NB4 (cell line): ENCODE measurements around the gene TBXAS1.

Experiments
- DNase-seq: peaks from one replicate; pipeline ENCODE4 v3.0.0; 2010; ENCODE audit warnings: low read depth
- H3K4me3 ChIP-seq: one replicate; pipeline ENCODE4 v1.5.1; 2011; ENCODE audit warnings: mild to moderate bottlenecking, low read depth, low read length, moderate library complexity
- MYC ChIP-seq: IDR thresholded peaks from 2 replicates; pipeline ENCODE4 v1.6.1; 2011; ENCODE audit warnings: low read depth, low read length
- POLR2A ChIP-seq: IDR thresholded peaks from 2 replicates; pipeline ENCODE4 v1.6.1; 2011; ENCODE audit warnings: mild to moderate bottlenecking; ENCODE audit not compliant: insufficient read length; ENCODE audit errors: extremely low read depth
- TF ChIP-seq, protein P1 (sequence below): IDR thresholded peaks from 2 replicates; pipeline ENCODE4 v1.6.1; 2011; ENCODE audit warnings: low read depth, low read length
- TF ChIP-seq, protein P2 (sequence below): IDR thresholded peaks from one replicate; pipeline ENCODE4 v1.5.1; 2012; ENCODE audit warnings: low read depth, low read length

The TBXAS1 gene

DNA sequence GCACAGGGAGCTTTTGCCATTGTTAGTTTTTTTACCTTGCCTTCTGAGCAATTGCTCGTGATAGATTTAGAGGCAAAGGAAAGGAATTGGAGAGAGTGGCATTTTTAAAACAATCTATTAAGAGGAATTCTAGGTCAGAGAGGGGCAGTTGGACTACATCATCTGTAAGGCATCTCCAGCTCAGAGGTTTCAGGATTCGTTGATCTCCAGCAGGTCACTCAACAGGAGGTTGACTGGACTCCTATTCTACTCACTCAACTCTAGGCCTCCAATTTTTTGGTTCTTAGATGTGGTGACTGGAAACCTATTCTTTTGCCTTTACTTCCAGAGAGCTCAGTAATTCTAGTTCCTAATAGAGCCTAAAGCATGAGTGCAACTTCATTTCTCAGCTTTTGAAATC, 42.8 kb downstream of the TBXAS1 start:
- TF ChIP-seq, protein P1, sequence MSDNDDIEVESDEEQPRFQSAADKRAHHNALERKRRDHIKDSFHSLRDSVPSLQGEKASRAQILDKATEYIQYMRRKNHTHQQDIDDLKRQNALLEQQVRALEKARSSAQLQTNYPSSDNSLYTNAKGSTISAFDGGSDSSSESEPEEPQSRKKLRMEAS = no peak
- TF ChIP-seq POLR2A = no peak
- TF ChIP-seq, protein P2, sequence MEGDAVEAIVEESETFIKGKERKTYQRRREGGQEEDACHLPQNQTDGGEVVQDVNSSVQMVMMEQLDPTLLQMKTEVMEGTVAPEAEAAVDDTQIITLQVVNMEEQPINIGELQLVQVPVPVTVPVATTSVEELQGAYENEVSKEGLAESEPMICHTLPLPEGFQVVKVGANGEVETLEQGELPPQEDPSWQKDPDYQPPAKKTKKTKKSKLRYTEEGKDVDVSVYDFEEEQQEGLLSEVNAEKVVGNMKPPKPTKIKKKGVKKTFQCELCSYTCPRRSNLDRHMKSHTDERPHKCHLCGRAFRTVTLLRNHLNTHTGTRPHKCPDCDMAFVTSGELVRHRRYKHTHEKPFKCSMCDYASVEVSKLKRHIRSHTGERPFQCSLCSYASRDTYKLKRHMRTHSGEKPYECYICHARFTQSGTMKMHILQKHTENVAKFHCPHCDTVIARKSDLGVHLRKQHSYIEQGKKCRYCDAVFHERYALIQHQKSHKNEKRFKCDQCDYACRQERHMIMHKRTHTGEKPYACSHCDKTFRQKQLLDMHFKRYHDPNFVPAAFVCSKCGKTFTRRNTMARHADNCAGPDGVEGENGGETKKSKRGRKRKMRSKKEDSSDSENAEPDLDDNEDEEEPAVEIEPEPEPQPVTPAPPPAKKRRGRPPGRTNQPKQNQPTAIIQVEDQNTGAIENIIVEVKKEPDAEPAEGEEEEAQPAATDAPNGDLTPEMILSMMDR = no peak
- H3K4me3 ChIP-seq = no peak overlapping the region
- no peak for DNase-seq

DNA sequence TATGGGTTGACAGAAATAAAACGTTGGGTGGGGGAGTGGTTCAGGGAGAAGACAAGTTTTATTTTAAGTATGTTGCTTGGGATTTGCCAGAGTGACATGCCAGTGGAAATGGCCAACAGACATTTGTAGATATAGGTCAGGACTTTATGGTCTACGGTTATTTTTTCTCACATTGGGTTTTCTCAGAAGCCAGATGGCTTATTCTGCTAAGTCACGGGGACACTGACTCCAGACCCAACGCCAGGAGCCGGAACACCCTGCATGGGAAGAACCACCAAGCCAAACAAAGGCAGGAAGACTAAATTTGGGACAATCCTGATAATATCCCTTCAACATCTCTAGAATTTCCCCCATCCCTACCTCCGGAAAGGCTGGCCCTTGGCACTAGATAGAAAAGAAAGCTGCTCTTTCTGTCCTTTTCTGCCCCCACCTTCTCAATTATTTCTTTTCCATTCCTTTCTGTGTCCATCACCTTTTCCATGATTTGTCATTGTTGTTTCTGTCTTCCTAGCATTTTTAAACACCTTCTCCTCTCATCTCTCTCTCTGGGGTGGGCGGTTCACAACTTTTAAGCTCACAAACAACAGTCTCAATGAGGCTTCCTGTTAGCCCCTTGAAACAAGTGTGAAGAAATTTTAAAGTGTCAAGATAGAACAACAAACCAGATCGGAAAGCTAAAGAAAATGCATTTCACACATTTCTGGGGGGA, 44.7 kb downstream of the TBXAS1 start:
- TF ChIP-seq, protein P2 = no peak
- TF ChIP-seq MYC (no peak), POLR2A (no peak)
- TF ChIP-seq, protein P1 = no peak
- H3K4me3 ChIP-seq = no peak overlapping the region
- no peak for DNase-seq

DNA sequence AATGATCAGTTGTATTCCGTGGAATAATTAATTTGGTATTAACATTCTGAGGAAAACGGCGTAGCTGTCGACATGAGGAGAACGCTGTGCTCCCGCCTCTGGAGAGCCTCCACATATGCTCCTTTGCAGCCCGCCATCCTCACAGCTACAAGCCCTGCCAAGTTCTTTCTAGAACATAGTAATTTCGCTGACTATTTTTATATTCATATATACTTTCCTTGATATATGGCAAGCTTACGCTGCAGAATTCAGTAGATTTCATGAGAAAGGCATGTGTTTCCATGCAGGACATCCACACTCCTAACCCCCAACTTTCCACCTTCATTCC, 45.2 kb downstream of the TBXAS1 start:
- no peak for DNase-seq
- H3K4me3 ChIP-seq = no peak overlapping the region
- no peak for TF ChIP-seq POLR2A
- TF ChIP-seq, protein P1 = no peak
- TF ChIP-seq MYC = no peak
- TF ChIP-seq, protein P2 = no peak

DNA sequence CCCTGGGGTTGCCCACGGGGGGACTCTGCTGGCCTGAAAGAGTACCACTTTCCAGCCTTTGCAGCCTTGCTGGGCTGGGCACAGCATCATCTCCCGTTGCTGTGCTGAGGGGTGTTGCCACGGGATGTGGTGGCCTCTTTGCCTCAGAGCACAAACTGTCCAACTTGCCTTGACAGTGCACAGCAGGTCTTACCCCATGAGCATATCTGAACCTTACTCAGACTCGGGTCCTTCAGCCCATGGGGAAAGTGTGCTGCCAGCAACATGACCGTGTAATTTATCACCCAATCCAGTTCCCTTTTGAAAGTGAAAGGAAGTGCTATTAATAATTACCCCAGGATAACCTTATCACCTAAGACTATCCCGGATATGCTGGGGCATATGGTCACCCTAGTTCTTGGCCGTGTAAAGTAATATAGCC, 46.8 kb downstream of the TBXAS1 start:
- TF ChIP-seq, protein P1 = no peak
- peak; percentile 15 for DNase-seq
- H3K4me3 ChIP-seq = no peak overlapping the region

DNA sequence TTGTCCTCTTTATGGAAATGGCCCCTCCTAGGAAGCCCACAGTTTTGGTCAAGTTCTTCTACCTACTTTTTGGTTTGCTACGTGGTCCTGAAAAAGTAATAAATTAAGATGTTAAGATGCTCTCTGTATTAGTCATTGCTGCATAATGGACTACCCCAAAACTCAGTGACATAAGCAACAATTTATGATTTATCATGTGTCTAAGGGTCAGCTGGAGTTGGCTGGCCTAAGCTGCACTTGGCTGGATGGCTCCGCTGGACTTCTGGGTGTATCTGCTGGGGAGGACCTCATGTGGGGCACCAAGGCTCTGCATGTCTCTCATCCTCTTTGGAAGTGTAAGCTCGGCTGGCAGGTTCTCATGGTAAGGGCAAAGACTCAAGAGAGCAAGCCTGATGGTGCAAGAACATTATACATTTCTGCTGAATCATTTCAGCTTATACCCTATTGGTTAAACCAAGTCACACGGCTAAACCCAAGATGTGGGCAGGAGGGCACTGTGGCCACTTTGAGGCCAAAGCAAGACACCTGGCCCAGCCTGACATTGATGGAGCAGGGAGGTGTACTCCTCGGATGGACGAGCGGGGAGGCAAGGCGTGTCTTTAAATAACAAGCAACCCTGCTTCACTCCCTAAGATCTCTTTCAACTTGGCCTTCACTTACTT, 47.7 kb downstream of the TBXAS1 start:
- DNase-seq = no peak
- TF ChIP-seq, protein P1 = no peak
- TF ChIP-seq MYC = no peak
- TF ChIP-seq POLR2A = no peak
- TF ChIP-seq, protein P2 = no peak
- H3K4me3 ChIP-seq = no peak overlapping the region

DNA sequence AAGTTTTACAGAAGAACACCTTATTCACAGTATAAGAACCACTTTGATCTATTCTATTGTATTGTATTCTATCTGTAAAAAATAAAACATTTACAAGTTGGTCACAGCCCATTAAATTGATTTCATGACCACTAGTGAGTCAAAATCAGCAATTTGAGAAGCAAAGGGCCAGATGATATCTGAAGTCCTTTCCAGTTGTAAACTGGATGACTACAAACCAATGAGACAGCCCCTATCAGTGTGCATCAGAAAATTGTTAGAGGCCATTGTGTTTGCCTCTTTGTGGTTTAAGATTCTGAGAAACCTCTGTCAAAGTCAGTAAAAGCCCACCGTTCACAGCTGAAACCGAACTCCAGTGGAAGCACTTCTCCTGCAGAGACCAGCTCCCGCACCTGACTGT, 54.8 kb downstream of the TBXAS1 start:
- H3K4me3 ChIP-seq = no peak overlapping the region
- no peak for DNase-seq
- TF ChIP-seq POLR2A (no peak), MYC (no peak)
- TF ChIP-seq, protein P2 = no peak
- TF ChIP-seq, protein P1 = no peak
